CD4-positive, alpha-beta T cell (primary cell): ENCODE measurements around the gene PRRX1. TPM values are rescaled to one million over a fixed set of nuclear protein-coding genes. Genes with fewer than 3 reads are reported as not detected.

Experiments used
- ATAC-seq: fragments of 200-7000 bp; cut with Tn5 transposase; one replicate; pipeline ENCODE4 v1.10.0; 2022; ENCODE audit warnings: mild to moderate bottlenecking; ENCODE audit not compliant: poor library complexity
- CTCF ChIA-PET: fragments of 350-600 bp; sonication (Branson Sonifier 250); formaldehyde crosslinking; loops from one replicate; lab custom pipeline; 2021; ENCODE audit warnings: antibody characterized with exemption, inconsistent platforms; lab: Charles Lee
- POLR2A ChIA-PET: fragments of 350-600 bp; sonication (Branson Sonifier 250); formaldehyde crosslinking; loops from one replicate; lab custom pipeline; 2021; ENCODE audit warnings: antibody characterized with exemption, inconsistent platforms; lab: Charles Lee
- DNase-seq, 14 experiments: peaks; one replicate each; pipeline ENCODE4 v3.0.0-alpha.2; 2013 to 2020; ENCODE audit warnings: mixed read lengths in 2 of 14
- H3K27ac ChIP-seq, 2 donors: one replicate each; pipeline versions ENCODE4 v1.5.1 to v1.7.0; 2013; ENCODE audit warnings: low read length in 2 of 2, low read depth in 1 of 2, mild to moderate bottlenecking in 1 of 2
- H3K27me3 ChIP-seq, 2 experiments: 1 replicate in 1 of 2; 2 replicates in 1 of 2; pipeline versions ENCODE4 v1.6.1 to v1.7.0; 2013; ENCODE audit warnings: low read length in 2 of 2, control low read depth in 1 of 2, mild to moderate bottlenecking in 1 of 2, moderate library complexity in 1 of 2; ENCODE audit not compliant: insufficient read depth in 2 of 2, control insufficient read depth in 1 of 2
- H3K36me3 ChIP-seq: one replicate; pipeline ENCODE4 v1.6.1; 2013; ENCODE audit warnings: low read length, control low read depth; ENCODE audit not compliant: insufficient read depth
- H3K4me1 ChIP-seq: one replicate; pipeline ENCODE4 v1.6.1; 2013; ENCODE audit warnings: low read length, control low read depth; ENCODE audit not compliant: insufficient read depth
- H3K4me3 ChIP-seq: one replicate; pipeline ENCODE4 v1.5.1; 2013; ENCODE audit warnings: mild to moderate bottlenecking, low read length, moderate library complexity
- H3K9me3 ChIP-seq, 2 experiments: 1 replicate in 1 of 2; 2 replicates in 1 of 2; pipeline versions ENCODE4 v1.6.1 to v1.7.0; 2013; ENCODE audit warnings: low read length in 2 of 2, mild to moderate bottlenecking in 2 of 2, control low read depth in 1 of 2, moderate library complexity in 1 of 2; ENCODE audit not compliant: control insufficient read depth in 1 of 2, insufficient read depth in 1 of 2
- H3K27ac Mint-ChIP-seq: one replicate; pipeline ENCODE4 v1.8.0; 2020; ENCODE audit warnings: mixed read lengths
- H3K27me3 Mint-ChIP-seq: one replicate; pipeline ENCODE4 v1.8.0; 2021; ENCODE audit warnings: mixed read lengths
- H3K36me3 Mint-ChIP-seq: one replicate; pipeline ENCODE4 v1.8.0; 2021; ENCODE audit warnings: low read depth, mixed read lengths
- H3K4me1 Mint-ChIP-seq: one replicate; pipeline ENCODE4 v1.8.0; 2021; ENCODE audit warnings: low read depth, mixed read lengths
- H3K4me3 Mint-ChIP-seq: one replicate; pipeline ENCODE4 v1.8.0; 2020; ENCODE audit warnings: mild to moderate bottlenecking, mixed read lengths
- H3K9me3 Mint-ChIP-seq: one replicate; pipeline ENCODE4 v1.8.0; 2020; ENCODE audit warnings: mixed read lengths
- intact Hi-C, 2 experiments: fragments of 100-400 bp; cut with DNase I in 1 of 2; cut with micrococcal nuclease in 1 of 2; formaldehyde crosslinking; loops; one replicate each; pipeline versions ENCODE4 v1.15.1 to v1.9.0; 2023 to 2025; cut with DNase I, micrococcal nuclease
- total RNA-seq, 174 experiments: library from RNA in 2 of 174; stranded (reverse) in 2 of 174; gene quantifications; one replicate each; pipeline ENCODE4 v1.2.3 and lab custom pipeline; 2021 to 2026
- TF ChIP-seq, protein P1 (sequence below): fragments of 200-600 bp; IDR thresholded peaks from one replicate; pipeline ENCODE4 v1.8.0; 2022; ENCODE audit warnings: antibody characterized with exemption, mild to moderate bottlenecking

Gene PRRX1
- total RNA-seq, 2 experiments from 2014 or later, result not detected

GRCh38 chr1:170692866-170693575 lies 29.1 kb downstream of the PRRX1 start:
- ChIA-PET POLR2A (no interaction called here), CTCF (no interaction called here)
- Mint-ChIP-seq H3K4me3 (no peak overlapping the region), H3K27ac (no peak overlapping the region), H3K4me1 (no peaks in the 10 kb centered on the region), H3K36me3 (no peaks in the 10 kb centered on the region), H3K9me3 (no peaks in the 10 kb centered on the region), H3K27me3 (peaks cover 41% of the 10 kb centered on the region)
- DNase-seq (no peak), ATAC-seq (no peak)
- intact Hi-C loops, result no loop called here
- Histone ChIP-seq H3K27me3 (peaks cover 0 to 2% of the 10 kb centered on the region in 2 experiments), H3K9me3 (no peaks in the 10 kb centered on the region), H3K4me3 (no peak overlapping the region), H3K36me3 (no peaks in the 10 kb centered on the region), H3K4me1 (no peaks in the 10 kb centered on the region), H3K27ac (no peak overlapping the region)
- TF ChIP-seq, protein P1, sequence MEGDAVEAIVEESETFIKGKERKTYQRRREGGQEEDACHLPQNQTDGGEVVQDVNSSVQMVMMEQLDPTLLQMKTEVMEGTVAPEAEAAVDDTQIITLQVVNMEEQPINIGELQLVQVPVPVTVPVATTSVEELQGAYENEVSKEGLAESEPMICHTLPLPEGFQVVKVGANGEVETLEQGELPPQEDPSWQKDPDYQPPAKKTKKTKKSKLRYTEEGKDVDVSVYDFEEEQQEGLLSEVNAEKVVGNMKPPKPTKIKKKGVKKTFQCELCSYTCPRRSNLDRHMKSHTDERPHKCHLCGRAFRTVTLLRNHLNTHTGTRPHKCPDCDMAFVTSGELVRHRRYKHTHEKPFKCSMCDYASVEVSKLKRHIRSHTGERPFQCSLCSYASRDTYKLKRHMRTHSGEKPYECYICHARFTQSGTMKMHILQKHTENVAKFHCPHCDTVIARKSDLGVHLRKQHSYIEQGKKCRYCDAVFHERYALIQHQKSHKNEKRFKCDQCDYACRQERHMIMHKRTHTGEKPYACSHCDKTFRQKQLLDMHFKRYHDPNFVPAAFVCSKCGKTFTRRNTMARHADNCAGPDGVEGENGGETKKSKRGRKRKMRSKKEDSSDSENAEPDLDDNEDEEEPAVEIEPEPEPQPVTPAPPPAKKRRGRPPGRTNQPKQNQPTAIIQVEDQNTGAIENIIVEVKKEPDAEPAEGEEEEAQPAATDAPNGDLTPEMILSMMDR, result no peak

DNA sequence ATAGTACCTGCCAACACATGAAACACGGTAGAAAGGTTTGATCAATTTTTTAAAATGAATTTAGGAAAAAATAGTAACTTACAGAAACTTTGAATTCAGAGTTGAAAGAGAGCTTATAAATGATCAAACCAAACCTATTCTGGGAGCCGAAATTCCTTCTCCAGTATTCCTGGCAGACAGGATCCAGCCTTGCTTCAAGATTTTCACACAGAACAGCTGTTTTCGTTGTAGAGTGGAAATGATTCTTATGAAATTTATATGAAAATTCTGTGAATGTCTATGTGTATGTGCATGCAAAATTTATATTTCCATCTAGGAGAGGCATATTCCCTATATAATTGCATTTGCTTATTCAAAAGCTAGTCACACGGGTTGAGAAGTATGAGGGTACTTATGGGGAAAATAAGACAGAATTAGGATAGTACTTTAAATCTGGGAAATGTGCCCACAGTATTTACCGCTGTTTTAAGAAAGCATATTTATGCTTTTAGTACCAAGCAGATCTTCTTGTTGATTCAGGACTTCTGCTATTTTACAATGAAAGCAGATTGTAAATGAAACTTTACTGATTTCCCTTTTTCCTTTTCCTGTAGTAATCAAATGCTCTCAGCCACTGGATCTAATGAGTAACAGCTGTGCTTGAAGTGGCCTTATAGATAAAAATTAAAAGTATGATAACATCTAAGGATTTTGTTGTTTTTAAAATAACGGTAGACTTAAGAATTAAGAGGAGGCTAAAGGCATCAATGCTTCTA lies 30.4 kb downstream of the PRRX1 start:
- ATAC-seq (no peak), DNase-seq (no peak)
- POLR2A ChIA-PET, result no interaction called here
- CTCF ChIA-PET, result no interaction called here
- H3K9me3 ChIP-seq, result no peaks in the 10 kb centered on the region
- no peaks in the 10 kb centered on the region for H3K4me1 ChIP-seq
- Mint-ChIP-seq H3K4me1 (no peaks in the 10 kb centered on the region), H3K4me3 (no peak overlapping the region), H3K36me3 (no peaks in the 10 kb centered on the region), H3K9me3 (no peaks in the 10 kb centered on the region), H3K27ac (no peak overlapping the region), H3K27me3 (peaks cover 39% of the 10 kb centered on the region)
- TF ChIP-seq, protein P1, result no peak
- no peaks in the 10 kb centered on the region for H3K36me3 ChIP-seq
- H3K4me3 ChIP-seq, result no peak overlapping the region
- intact Hi-C loops, result no loop called here
- no peak overlapping the region for H3K27ac ChIP-seq
- peaks cover 0 to 8% of the 10 kb centered on the region in 2 experiments for H3K27me3 ChIP-seq

DNA sequence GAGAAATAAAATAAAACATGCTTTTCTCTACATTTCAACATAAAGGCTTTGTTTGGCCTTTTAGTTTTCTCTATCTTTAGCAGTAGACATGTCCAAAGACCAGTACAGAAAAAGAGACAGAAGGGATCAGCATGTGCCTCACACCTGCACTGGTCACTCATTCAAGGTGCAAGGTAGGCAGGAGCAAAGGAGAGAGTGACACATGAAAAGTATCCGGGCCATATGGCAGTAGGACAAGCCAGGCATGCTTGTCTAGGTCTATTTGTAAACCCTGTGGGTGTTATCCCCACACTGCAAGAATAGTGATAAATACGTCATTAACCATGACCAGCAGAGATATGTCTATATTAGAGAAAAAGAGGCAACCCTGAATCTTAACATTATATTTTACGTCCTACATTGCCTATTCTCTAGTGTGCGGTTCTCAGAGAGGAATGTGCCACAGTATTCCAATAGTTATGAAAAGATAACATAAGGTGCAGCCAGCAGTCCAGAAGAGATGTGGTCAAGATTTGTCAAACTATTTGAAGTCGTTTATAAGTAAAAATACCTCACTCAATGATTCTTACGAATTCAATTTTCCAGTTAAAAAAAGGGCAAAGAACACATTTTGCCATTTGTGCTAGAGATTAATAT lies 32.1 kb downstream of the PRRX1 start:
- DNase-seq (no peak), ATAC-seq (no peak)
- ChIA-PET CTCF (no interaction called here), POLR2A (no interaction called here)
- H3K4me1 ChIP-seq, result no peaks in the 10 kb centered on the region
- Mint-ChIP-seq H3K27ac (no peak overlapping the region), H3K4me3 (no peak overlapping the region), H3K36me3 (no peaks in the 10 kb centered on the region), H3K4me1 (no peaks in the 10 kb centered on the region), H3K27me3 (peaks cover 42% of the 10 kb centered on the region), H3K9me3 (no peaks in the 10 kb centered on the region)
- H3K4me3 ChIP-seq, result no peak overlapping the region
- H3K27ac ChIP-seq, result no peak overlapping the region
- no peaks in the 10 kb centered on the region for H3K36me3 ChIP-seq
- peaks cover 0 to 8% of the 10 kb centered on the region in 2 experiments for H3K27me3 ChIP-seq
- H3K9me3 ChIP-seq, result no peaks in the 10 kb centered on the region
- intact Hi-C loops, result no loop called here
- TF ChIP-seq, protein P1, result no peak
